Measurements from ENCODE around the gene ARMC3. TPM values are rescaled to one million over a fixed set of nuclear protein-coding genes. Genes with fewer than 3 reads are reported as not detected.
A peak's percentile ranks its signal among the peaks of the same experiment; 100 is the strongest.

ARMC3 gene
- total RNA-seq, 1 experiment from 2014 or later, result not detected

- Histone ChIP-seq H3K4me1 (ENCODE audit: insufficient read depth, low read length, poor library complexity, severe bottlenecking) (peaks cover 8% of the 10 kb centered on the region), H3K27ac (ENCODE audit: low read depth, low read length, poor library complexity, severe bottlenecking) (no peak overlapping the region), H3K4me3 (ENCODE audit: low read depth, low read length, poor library complexity, severe bottlenecking) (no peak overlapping the region), H3K36me3 (ENCODE audit: insufficient read depth, low read length, poor library complexity, severe bottlenecking) (no peaks in the 10 kb centered on the region), H3K27me3 (replicated peaks; ENCODE audit: insufficient read depth, low read depth, low read length, poor library complexity) (no peaks in the 10 kb centered on the region), H3K9me3 (ENCODE audit: low read depth, low read length, poor library complexity, severe bottlenecking) (no peaks in the 10 kb centered on the region)
- DNase-seq (ENCODE audit: low spot score), result peak; percentile 40
- ChIA-PET POLR2A (ENCODE audit: low non-redundant PET) (no interaction called here), CTCF (interaction anchor here (0.7 kb wide), 2 partner anchors 135 to 518 kb away, joined by 3 to 6 read pairs; no protein-coding TSS in a partner anchor)
- TF ChIP-seq EZH2 (IDR thresholded peaks at IDR 0.05; ENCODE audit: borderline replicate concordance, low read depth, low read length, poor library complexity, severe bottlenecking), result no peak
- TF ChIP-seq, protein P1, sequence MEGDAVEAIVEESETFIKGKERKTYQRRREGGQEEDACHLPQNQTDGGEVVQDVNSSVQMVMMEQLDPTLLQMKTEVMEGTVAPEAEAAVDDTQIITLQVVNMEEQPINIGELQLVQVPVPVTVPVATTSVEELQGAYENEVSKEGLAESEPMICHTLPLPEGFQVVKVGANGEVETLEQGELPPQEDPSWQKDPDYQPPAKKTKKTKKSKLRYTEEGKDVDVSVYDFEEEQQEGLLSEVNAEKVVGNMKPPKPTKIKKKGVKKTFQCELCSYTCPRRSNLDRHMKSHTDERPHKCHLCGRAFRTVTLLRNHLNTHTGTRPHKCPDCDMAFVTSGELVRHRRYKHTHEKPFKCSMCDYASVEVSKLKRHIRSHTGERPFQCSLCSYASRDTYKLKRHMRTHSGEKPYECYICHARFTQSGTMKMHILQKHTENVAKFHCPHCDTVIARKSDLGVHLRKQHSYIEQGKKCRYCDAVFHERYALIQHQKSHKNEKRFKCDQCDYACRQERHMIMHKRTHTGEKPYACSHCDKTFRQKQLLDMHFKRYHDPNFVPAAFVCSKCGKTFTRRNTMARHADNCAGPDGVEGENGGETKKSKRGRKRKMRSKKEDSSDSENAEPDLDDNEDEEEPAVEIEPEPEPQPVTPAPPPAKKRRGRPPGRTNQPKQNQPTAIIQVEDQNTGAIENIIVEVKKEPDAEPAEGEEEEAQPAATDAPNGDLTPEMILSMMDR (conservative IDR thresholded peaks at IDR 0.05; ENCODE audit: low read depth, low read length), result no peak
- BruUV-seq (replicated peaks), result no TSS peak
- intact Hi-C loops (cut with micrococcal nuclease; ENCODE audit: unreplicated experiment), result loop anchor here (5.0 to 10.0 kb wide), 3 partner anchors 78 to 1073 kb away; no protein-coding TSS in a partner anchor
Measured at GRCh38 chr10:23065181-23065948, 137.5 kb downstream of the ARMC3 start.

GRCh38 chr10:23067337-23067736 is 139.5 kb downstream of the ARMC3 start:
- ChIA-PET CTCF (no interaction called here), POLR2A (ENCODE audit: low non-redundant PET) (no interaction called here)
- intact Hi-C loops (cut with micrococcal nuclease; ENCODE audit: unreplicated experiment), result loop anchor here (5.0 to 10.0 kb wide), 3 partner anchors 80 to 1075 kb away; no protein-coding TSS in a partner anchor
- Histone ChIP-seq H3K36me3 (ENCODE audit: insufficient read depth, low read length, poor library complexity, severe bottlenecking) (no peaks in the 10 kb centered on the region), H3K9me3 (ENCODE audit: low read depth, low read length, poor library complexity, severe bottlenecking) (no peaks in the 10 kb centered on the region), H3K27me3 (replicated peaks; ENCODE audit: insufficient read depth, low read depth, low read length, poor library complexity) (no peaks in the 10 kb centered on the region), H3K4me1 (ENCODE audit: insufficient read depth, low read length, poor library complexity, severe bottlenecking) (peaks cover 8% of the 10 kb centered on the region), H3K4me3 (ENCODE audit: low read depth, low read length, poor library complexity, severe bottlenecking) (no peak overlapping the region), H3K27ac (ENCODE audit: low read depth, low read length, poor library complexity, severe bottlenecking) (no peak overlapping the region)
- no peak for TF ChIP-seq EZH2 (IDR thresholded peaks at IDR 0.05; ENCODE audit: borderline replicate concordance, low read depth, low read length, poor library complexity, severe bottlenecking)
- TF ChIP-seq, protein P1 (conservative IDR thresholded peaks at IDR 0.05; ENCODE audit: low read depth, low read length), result no peak
- no TSS peak for BruUV-seq (replicated peaks)
- DNase-seq (ENCODE audit: low spot score), result no peak

DNA sequence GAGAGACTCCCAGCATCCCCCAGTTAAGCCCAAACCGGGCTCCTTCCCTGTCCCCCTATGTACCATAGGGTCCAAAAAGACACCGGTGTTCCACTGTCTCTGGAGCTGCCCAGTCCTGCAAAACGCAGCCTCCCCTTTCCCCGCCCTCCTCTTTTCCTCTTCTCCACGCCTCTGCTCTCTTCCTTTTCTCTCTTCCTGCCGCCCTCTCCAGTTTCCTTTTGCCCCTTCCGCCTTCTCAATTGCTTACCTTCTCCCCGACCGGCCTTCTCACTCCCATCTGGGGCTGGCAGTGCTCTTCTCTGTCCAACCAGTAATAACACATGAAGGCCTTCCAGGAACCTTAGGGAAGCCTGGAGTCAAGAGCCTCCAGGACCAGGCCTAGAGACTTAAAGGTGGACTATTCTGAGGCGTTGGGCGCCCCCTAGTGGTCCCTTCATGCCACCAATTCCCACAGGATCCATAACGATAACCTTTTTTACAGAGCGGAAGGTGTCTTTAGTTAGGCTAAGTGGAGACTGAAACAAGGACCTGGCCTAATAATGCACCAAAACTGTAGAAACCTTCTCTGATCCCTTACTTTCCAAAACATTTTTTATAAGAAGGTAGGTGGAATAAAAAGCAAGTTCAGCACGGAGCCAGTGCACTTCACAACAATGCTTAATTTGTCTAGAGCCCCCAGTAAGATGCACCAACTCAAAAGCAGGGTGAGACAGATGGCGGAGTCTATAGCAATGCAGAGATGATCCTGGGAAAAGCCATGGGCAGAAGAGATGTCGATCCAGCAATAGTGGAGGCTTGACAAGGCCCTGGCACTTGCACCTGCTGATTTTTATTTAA is 140.3 kb downstream of the ARMC3 start:
- intact Hi-C loops (cut with micrococcal nuclease; ENCODE audit: unreplicated experiment), result loop anchor here (5.0 to 10.0 kb wide), 3 partner anchors 81 to 1076 kb away; no protein-coding TSS in a partner anchor
- no TSS peak for BruUV-seq (replicated peaks)
- TF ChIP-seq, protein P1 (conservative IDR thresholded peaks at IDR 0.05; ENCODE audit: low read depth, low read length), result peak; percentile 89
- TF ChIP-seq EZH2 (IDR thresholded peaks at IDR 0.05; ENCODE audit: borderline replicate concordance, low read depth, low read length, poor library complexity, severe bottlenecking), result no peak
- Histone ChIP-seq H3K4me1 (ENCODE audit: insufficient read depth, low read length, poor library complexity, severe bottlenecking) (peaks cover 5% of the 10 kb centered on the region), H3K36me3 (ENCODE audit: insufficient read depth, low read length, poor library complexity, severe bottlenecking) (no peaks in the 10 kb centered on the region), H3K9me3 (ENCODE audit: low read depth, low read length, poor library complexity, severe bottlenecking) (no peaks in the 10 kb centered on the region), H3K27ac (ENCODE audit: low read depth, low read length, poor library complexity, severe bottlenecking) (no peak overlapping the region), H3K27me3 (replicated peaks; ENCODE audit: insufficient read depth, low read depth, low read length, poor library complexity) (no peaks in the 10 kb centered on the region), H3K4me3 (ENCODE audit: low read depth, low read length, poor library complexity, severe bottlenecking) (no peak overlapping the region)
- peak; percentile 79 for DNase-seq (ENCODE audit: low spot score)
- ChIA-PET CTCF (no interaction called here), POLR2A (ENCODE audit: low non-redundant PET) (no interaction called here)

All from A673 (cell line).